HCT116 (cell line): ENCODE measurements around the gene MIER3. TPM values are rescaled to one million over a fixed set of nuclear protein-coding genes. Genes with fewer than 3 reads are reported as not detected.

Experiments
- ATAC-seq: fragments of 200-7000 bp; cut with Tn5 transposase; 2 replicates; pipeline ENCODE4 v1.9.1; 2020; ENCODE audit warnings: mild to moderate bottlenecking, moderate library complexity
- BruUV-seq: library from RNA; stranded (reverse); fragments of 400-500 nt; replicated peaks from 2 replicates; lab custom pipeline; 2021; lab: Mats Ljungman, UMichigan
- CTCF ChIA-PET: fragments of 300-600 bp; sonication (Branson Sonifier 250); formaldehyde crosslinking; loops from one replicate; lab custom pipeline; 2021; ENCODE audit warnings: antibody characterized with exemption; lab: Charles Lee
- POLR2A ChIA-PET: fragments of 300-600, 350-600 bp; sonication (Branson Sonifier 250); formaldehyde crosslinking; loops from one replicate; lab custom pipeline; 2021; ENCODE audit warnings: antibody characterized with exemption; lab: Charles Lee
- RAD21 ChIA-PET, 2 experiments: fragments of 300-600 bp; sonication (Branson Sonifier 250); formaldehyde crosslinking; loops; one replicate each; lab custom pipeline; 2023; ENCODE audit warnings: low total read pairs in 2 of 2; ENCODE audit not compliant: uncharacterized antibody in 2 of 2, unreplicated experiment in 2 of 2, low non-redundant PET in 1 of 2; lab: Charles Lee
- DNase-seq: peaks from one replicate; pipeline ENCODE4 v3.0.0-alpha.2; 2010; ENCODE audit warnings: low read depth, low spot score
- H2AFZ ChIP-seq: fragments of 200-600 bp; shearing (Covaris generic), sonication (generic); 2 replicates; pipeline ENCODE4 v1.6.1; 2017; ENCODE audit warnings: low read depth, mixed run types, mixed read lengths, antibody characterized with exemption, low read length; ENCODE audit not compliant: poor library complexity, severe bottlenecking
- H3K27ac ChIP-seq: 2 replicates; pipeline ENCODE4 v1.5.1; 2012; ENCODE audit warnings: low read depth, low read length
- H3K27me3 ChIP-seq: fragments of 200-600 bp; sonication (generic); 2 replicates; pipeline ENCODE4 v1.6.1; 2016; ENCODE audit warnings: mixed run types, low read length, mixed read lengths; ENCODE audit not compliant: insufficient read depth
- H3K36me3 ChIP-seq, 2 experiments: fragments of 200-500 bp in 1 of 2; fragments of 200-600 bp in 1 of 2; sonication (Bioruptor generic) in 1 of 2; sonication (generic) in 1 of 2; 2 replicates each; pipeline versions ENCODE4 v1.5.1 to v1.6.1; 2014 to 2016; ENCODE audit warnings: low read length in 2 of 2, inconsistent platforms in 1 of 2, mixed read lengths in 1 of 2, mixed run types in 1 of 2; ENCODE audit not compliant: insufficient read depth in 2 of 2, control insufficient read depth in 1 of 2
- H3K4me1 ChIP-seq, 2 experiments: fragments of 200-600 bp in 1 of 2; sonication (generic) in 1 of 2; 2 replicates each; pipeline versions ENCODE4 v1.5.1 to v1.6.1; 2012 to 2017; ENCODE audit warnings: low read length in 2 of 2, inconsistent platforms in 1 of 2, mild to moderate bottlenecking in 1 of 2, mixed read lengths in 1 of 2, mixed run types in 1 of 2, moderate library complexity in 1 of 2; ENCODE audit not compliant: insufficient read depth in 2 of 2, control insufficient read depth in 1 of 2
- H3K4me2 ChIP-seq: fragments of 200-600 bp; sonication (generic); 2 replicates; pipeline ENCODE4 v1.6.1; 2017; ENCODE audit warnings: mixed run types, low read length, mixed read lengths
- H3K4me3 ChIP-seq, 2 experiments: fragments of 200-600 bp in 1 of 2; sonication (generic) in 1 of 2; replicated peaks in 1 of 2; 2 replicates each; pipeline ENCODE4 v1.5.1; 2011 to 2016; ENCODE audit warnings: low read length in 2 of 2, control low read depth in 1 of 2, low read depth in 1 of 2, mild to moderate bottlenecking in 1 of 2, mixed read lengths in 1 of 2, mixed run types in 1 of 2
- H3K79me2 ChIP-seq: fragments of 200-600 bp; sonication (generic); 2 replicates; pipeline ENCODE4 v1.6.1; 2017; ENCODE audit warnings: mild to moderate bottlenecking, mixed run types, low read length, moderate library complexity, mixed read lengths; ENCODE audit not compliant: insufficient read depth
- H3K9ac ChIP-seq: fragments of 200-600 bp; sonication (generic); 2 replicates; pipeline ENCODE4 v1.6.1; 2016; ENCODE audit warnings: low read length, mixed read lengths
- H3K9me2 ChIP-seq: fragments of 200-600 bp; sonication (generic), shearing (Covaris generic); 2 replicates; pipeline ENCODE4 v1.6.1; 2017; ENCODE audit warnings: mixed run types, mild to moderate bottlenecking, moderate library complexity; ENCODE audit not compliant: insufficient read depth
- H3K9me3 ChIP-seq, 2 experiments: fragments of 200-500 bp in 1 of 2; fragments of 200-600 bp in 1 of 2; sonication (Bioruptor generic) in 1 of 2; sonication (generic) in 1 of 2; 2 replicates each; pipeline ENCODE4 v1.6.1; 2014 to 2017; ENCODE audit warnings: low read length in 2 of 2, mixed read lengths in 2 of 2, inconsistent platforms in 1 of 2, low read depth in 1 of 2, mild to moderate bottlenecking in 1 of 2, mixed run types in 1 of 2, moderate library complexity in 1 of 2; ENCODE audit not compliant: control insufficient read depth in 1 of 2, insufficient read depth in 1 of 2
- H4K20me1 ChIP-seq: fragments of 200-600 bp; sonication (generic), shearing (Covaris generic); 2 replicates; pipeline ENCODE4 v1.6.1; 2017; ENCODE audit warnings: mixed run types, mild to moderate bottlenecking, moderate library complexity; ENCODE audit not compliant: insufficient read depth
- CBX3 ChIP-seq: IDR thresholded peaks from 2 replicates; pipeline ENCODE4 v1.6.1; 2012; ENCODE audit warnings: low read depth
- EGR1 ChIP-seq: IDR thresholded peaks from 2 replicates; pipeline ENCODE4 v1.6.1; 2012; ENCODE audit warnings: low read depth
- EZH2 ChIP-seq: fragments of 200-600 bp; sonication (generic); IDR thresholded peaks from 2 replicates; pipeline ENCODE4 v1.6.1; 2017; ENCODE audit warnings: antibody characterized with exemption, mixed run types
- FOSL1 ChIP-seq: IDR thresholded peaks from 2 replicates; pipeline ENCODE4 v1.6.1; 2012; ENCODE audit warnings: low read depth
- JUND ChIP-seq: IDR thresholded peaks from 2 replicates; pipeline ENCODE4 v1.6.1; 2012
- POLR2A ChIP-seq: IDR thresholded peaks from 2 replicates; pipeline ENCODE4 v1.7.0; 2011; ENCODE audit warnings: borderline replicate concordance; ENCODE audit not compliant: insufficient read depth, insufficient read length; ENCODE audit errors: extremely low read depth
- POLR2AphosphoS5 ChIP-seq: IDR thresholded peaks from 2 replicates; pipeline ENCODE4 v1.6.1; 2011; ENCODE audit warnings: mild to moderate bottlenecking, low read depth, low read length, moderate library complexity
- REST ChIP-seq: IDR thresholded peaks from 2 replicates; pipeline ENCODE4 v1.6.1; 2012; ENCODE audit warnings: low read depth
- SRF ChIP-seq: IDR thresholded peaks from 2 replicates; pipeline ENCODE4 v1.6.1; 2012; ENCODE audit warnings: low read depth
- ZFX ChIP-seq: fragments of 450-650 bp; IDR thresholded peaks from 2 replicates; pipeline ENCODE4 v1.6.1; 2017
- intact Hi-C: fragments of 100-400 bp; cut with micrococcal nuclease; formaldehyde crosslinking; loops from 2 replicates; pipeline ENCODE4 v1.10.0; 2022
- total RNA-seq: library from RNA; stranded (reverse); gene quantifications from one replicate; pipeline ENCODE4 v1.2.1, GENCODE V29; 2021; ENCODE audit not compliant: unreplicated experiment

The MIER3 gene
- total RNA-seq, 1 experiment from 2014 or later = 21.9 TPM

GRCh38 chr5:56977021-56977420 lies 25.1 kb upstream of the MIER3 start:
- Histone ChIP-seq H3K9me3 (no peaks in the 10 kb centered on the region), H3K4me3 (no peak overlapping the region), H3K27me3 (no peaks in the 10 kb centered on the region), H3K79me2 (no peaks in the 10 kb centered on the region), H3K9ac (no peak overlapping the region), H3K9me2 (no peaks in the 10 kb centered on the region), H4K20me1 (no peaks in the 10 kb centered on the region), H3K4me1 (peaks cover 0 to 3% of the 10 kb centered on the region in 2 experiments; a peak in 1 of 4 replicates), H3K4me2 (no peak overlapping the region), H2AFZ (no peak overlapping the region), H3K36me3 (no peaks in the 10 kb centered on the region), H3K27ac (no peak overlapping the region)
- CTCF ChIA-PET = no interaction called here
- TF ChIP-seq POLR2A = no peak
- TF ChIP-seq FOSL1 = no peak
- TF ChIP-seq EZH2 = no peak
- DNase-seq = no peak
- ATAC-seq = no peak
- POLR2A ChIA-PET = no interaction called here
- RAD21 ChIA-PET = no interaction called here
- intact Hi-C loops = no loop called here
- BruUV-seq = no TSS peak

GRCh38 chr5:56974241-56974640 lies 22.3 kb upstream of the MIER3 start:
- Histone ChIP-seq H3K9me2 (no peaks in the 10 kb centered on the region), H2AFZ (peak overlapping the region; percentile 38), H4K20me1 (no peaks in the 10 kb centered on the region)
- ATAC-seq = no peak
- no peak for DNase-seq
- TF ChIP-seq POLR2AphosphoS5 (no peak), JUND (no peak), REST (no peak), EGR1 (no peak), POLR2A (no peak), CBX3 (no peak), ZFX (no peak), SRF (no peak)
- TF ChIP-seq, all 23 proteins: peak for 0
- H3K27me3 ChIP-seq = no peaks in the 10 kb centered on the region
- no peaks in the 10 kb centered on the region for H3K36me3 ChIP-seq
- H3K27ac ChIP-seq = no peak overlapping the region
- no TSS peak for BruUV-seq
- no peak overlapping the region for H3K4me3 ChIP-seq
- H3K9ac ChIP-seq = no peak overlapping the region
- H3K9me3 ChIP-seq = no peaks in the 10 kb centered on the region
- ChIA-PET CTCF (no interaction called here), POLR2A (no interaction called here), RAD21 (no interaction called here)
- intact Hi-C loops = no loop called here
- peaks cover 0 to 3% of the 10 kb centered on the region in 2 experiments; a peak in 1 of 4 replicates for H3K4me1 ChIP-seq
- no peaks in the 10 kb centered on the region for H3K79me2 ChIP-seq
- no peak overlapping the region for H3K4me2 ChIP-seq
